Psoas muscle (tissue), 8 donors: ENCODE measurements around the gene RBMX. TPM values are rescaled to one million over a fixed set of nuclear protein-coding genes. Genes with fewer than 3 reads are reported as not detected.

Experiments used
- ATAC-seq, 4 donors: fragments of 200-7000 bp; cut with Tn5 transposase; one replicate each; pipeline ENCODE4 v1.9.1; 2020; ENCODE audit warnings: moderate library complexity in 3 of 4, mild to moderate bottlenecking in 2 of 4
- DNase-seq, 2 donors: peaks; one replicate each; pipeline ENCODE4 v3.0.0-alpha.2; 2020
- H3K27ac ChIP-seq: fragments of 200-600 bp; one replicate; pipeline ENCODE4 v1.8.0; 2022
- H3K27me3 ChIP-seq, 3 donors: fragments of 200-600 bp in 1 of 3; one replicate each; pipeline versions ENCODE4 v1.6.1 to v1.8.0; 2013 to 2022; ENCODE audit warnings: low read length in 2 of 3, mild to moderate bottlenecking in 2 of 3, moderate library complexity in 1 of 3; ENCODE audit not compliant: insufficient read depth in 3 of 3
- H3K36me3 ChIP-seq, 2 donors: fragments of 200-600 bp in 1 of 2; one replicate each; pipeline versions ENCODE4 v1.6.1 to v1.8.0; 2013 to 2022; ENCODE audit warnings: low read depth in 1 of 2, mild to moderate bottlenecking in 1 of 2, moderate library complexity in 1 of 2; ENCODE audit not compliant: insufficient read depth in 1 of 2
- H3K4me1 ChIP-seq: fragments of 200-600 bp; one replicate; pipeline ENCODE4 v1.8.0; 2022
- H3K4me3 ChIP-seq: fragments of 200-600 bp; one replicate; pipeline ENCODE4 v1.8.0; 2022; ENCODE audit warnings: mild to moderate bottlenecking
- H3K9me3 ChIP-seq: fragments of 200-600 bp; one replicate; pipeline ENCODE4 v1.8.0; 2022
- WGBS, 3 donors: extraction: QIAGEN DNeasy Blood & Tissue Kit; methylation state at CpG; one replicate each; pipeline versions ENCODE4 v1.1.6 to v1.1.7; 2013; 5-methylcytosine and 5-hydroxymethylcytosine counted together
- intact Hi-C, 2 donors: fragments of 100-400 bp; cut with DNase I; formaldehyde crosslinking; loops; one replicate each; pipeline versions ENCODE4 v1.11.0 to v1.14.2; 2022
- polyA plus RNA-seq, 3 donors: library from polyadenylated mRNA; stranded (reverse); fragments of 200-250 nt; gene quantifications; one replicate each; pipeline ENCODE4 v1.2.3, GENCODE V29; 2013
- total RNA-seq, 4 donors: library from RNA; stranded (reverse); fragmentation: NEBNext Ultra II Directional in 2 of 4; extraction: Animal tissue kit (Norgen Biotek cat#: 25700) in 2 of 4; gene quantifications; one replicate each; pipeline versions ENCODE4 v1.2.1 to v1.2.4, GENCODE V29; 2021 to 2023
- TF ChIP-seq, protein P1 (sequence below): fragments of 200-600 bp; IDR thresholded peaks from one replicate; pipeline ENCODE4 v1.8.0; 2022; ENCODE audit warnings: antibody characterized with exemption
- donor health status: healthy with polysubstance abuse.
- donor health status: DM: no; HTN: no; CAD: no; lungs with moderate emphysema.
- donor health status: Bipolar disorder and iron deficiency.
- donor health status: healthy.
- donor health status: DM: yes; HTN: yes; CAD: no.
- donor health status: DM: no; HTN: no; CAD: no.
- donor health status: DM: no; HTN: no; CAD: no.
- donor health status: DM: yes; HTN: yes; CAD: no.

Gene RBMX
- total and polyA plus RNA-seq, 7 donors: 67.9 to 131 (median 98.9) TPM

DNA sequence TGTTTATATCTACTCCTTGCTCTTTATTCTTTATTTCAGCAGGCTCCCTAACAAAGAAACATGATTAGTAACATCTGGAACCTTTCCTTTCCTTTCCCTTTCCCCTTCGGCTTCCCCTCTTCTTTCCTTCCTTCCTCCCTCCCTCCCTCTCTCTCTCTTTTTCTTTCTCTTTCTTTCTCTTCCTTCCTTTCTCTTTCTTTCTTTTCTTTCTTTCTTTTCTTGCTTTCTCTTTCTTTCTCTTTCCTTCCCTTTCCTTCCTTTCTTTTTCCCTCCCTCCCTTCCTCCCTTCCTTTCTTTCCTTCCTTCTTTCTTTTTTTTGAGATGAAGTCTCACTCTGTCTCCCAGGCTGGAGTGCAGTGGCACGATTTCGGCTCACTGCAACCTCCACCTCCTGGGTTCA is 30.7 kb upstream of the RBMX start:
- intact Hi-C loops: loop anchor here in 1 of 2 donors (5.0 kb wide), 1 partner anchor 199 kb away; no protein-coding TSS in a partner anchor
- TF ChIP-seq, protein P1, sequence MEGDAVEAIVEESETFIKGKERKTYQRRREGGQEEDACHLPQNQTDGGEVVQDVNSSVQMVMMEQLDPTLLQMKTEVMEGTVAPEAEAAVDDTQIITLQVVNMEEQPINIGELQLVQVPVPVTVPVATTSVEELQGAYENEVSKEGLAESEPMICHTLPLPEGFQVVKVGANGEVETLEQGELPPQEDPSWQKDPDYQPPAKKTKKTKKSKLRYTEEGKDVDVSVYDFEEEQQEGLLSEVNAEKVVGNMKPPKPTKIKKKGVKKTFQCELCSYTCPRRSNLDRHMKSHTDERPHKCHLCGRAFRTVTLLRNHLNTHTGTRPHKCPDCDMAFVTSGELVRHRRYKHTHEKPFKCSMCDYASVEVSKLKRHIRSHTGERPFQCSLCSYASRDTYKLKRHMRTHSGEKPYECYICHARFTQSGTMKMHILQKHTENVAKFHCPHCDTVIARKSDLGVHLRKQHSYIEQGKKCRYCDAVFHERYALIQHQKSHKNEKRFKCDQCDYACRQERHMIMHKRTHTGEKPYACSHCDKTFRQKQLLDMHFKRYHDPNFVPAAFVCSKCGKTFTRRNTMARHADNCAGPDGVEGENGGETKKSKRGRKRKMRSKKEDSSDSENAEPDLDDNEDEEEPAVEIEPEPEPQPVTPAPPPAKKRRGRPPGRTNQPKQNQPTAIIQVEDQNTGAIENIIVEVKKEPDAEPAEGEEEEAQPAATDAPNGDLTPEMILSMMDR: no peak
- DNase-seq: no peak
- WGBS, 3 donors: 31 to 50% (median 45%) methylated on average over 3 of the region's 3 CpGs
- no peak overlapping the region for H3K27ac ChIP-seq
- H3K4me3 ChIP-seq: no peak overlapping the region
- H3K9me3 ChIP-seq: no peaks in the 10 kb centered on the region
- no peaks in the 10 kb centered on the region for H3K4me1 ChIP-seq
- no peak for ATAC-seq
- no peaks in the 10 kb centered on the region for H3K36me3 ChIP-seq
- peaks cover 0 to 6% (median 0%) of the 10 kb centered on the region in 3 donors for H3K27me3 ChIP-seq

DNA sequence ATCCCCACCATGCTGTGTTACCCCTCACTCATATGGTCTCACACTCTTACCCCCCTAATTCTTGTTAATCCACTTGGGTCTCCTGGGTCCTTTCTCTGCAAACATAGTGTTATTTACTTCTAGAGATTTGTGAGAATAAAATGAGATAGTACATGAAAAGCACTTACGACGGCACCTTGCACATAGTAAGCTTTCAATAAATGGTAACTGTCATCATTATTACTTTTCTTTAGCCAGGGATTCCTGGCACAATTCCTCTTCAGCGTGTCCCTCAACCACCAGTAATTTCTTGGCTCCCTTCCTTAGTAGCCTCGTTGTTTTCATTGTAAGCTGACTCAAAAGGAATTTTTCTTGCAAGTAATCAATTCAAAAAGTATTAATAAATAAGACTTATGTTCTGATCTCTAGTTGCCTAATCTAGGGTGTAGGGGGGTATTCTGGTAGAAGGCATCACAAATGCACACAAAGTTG is 30.1 kb upstream of the RBMX start:
- WGBS, 3 donors: 7 to 34% (median 9%) methylated on average over 4 of the region's 4 CpGs
- H3K4me1 ChIP-seq: no peaks in the 10 kb centered on the region
- intact Hi-C loops: loop anchor here in 1 of 2 donors (5.0 kb wide), 1 partner anchor 198 kb away; no protein-coding TSS in a partner anchor
- no peak for DNase-seq
- H3K27me3 ChIP-seq: peaks cover 0 to 6% (median 0%) of the 10 kb centered on the region in 3 donors
- TF ChIP-seq, protein P1: no peak
- H3K27ac ChIP-seq: no peak overlapping the region
- peak overlapping the region; percentile 74 for H3K4me3 ChIP-seq
- H3K9me3 ChIP-seq: no peaks in the 10 kb centered on the region
- ATAC-seq: no peak
- no peaks in the 10 kb centered on the region for H3K36me3 ChIP-seq

DNA sequence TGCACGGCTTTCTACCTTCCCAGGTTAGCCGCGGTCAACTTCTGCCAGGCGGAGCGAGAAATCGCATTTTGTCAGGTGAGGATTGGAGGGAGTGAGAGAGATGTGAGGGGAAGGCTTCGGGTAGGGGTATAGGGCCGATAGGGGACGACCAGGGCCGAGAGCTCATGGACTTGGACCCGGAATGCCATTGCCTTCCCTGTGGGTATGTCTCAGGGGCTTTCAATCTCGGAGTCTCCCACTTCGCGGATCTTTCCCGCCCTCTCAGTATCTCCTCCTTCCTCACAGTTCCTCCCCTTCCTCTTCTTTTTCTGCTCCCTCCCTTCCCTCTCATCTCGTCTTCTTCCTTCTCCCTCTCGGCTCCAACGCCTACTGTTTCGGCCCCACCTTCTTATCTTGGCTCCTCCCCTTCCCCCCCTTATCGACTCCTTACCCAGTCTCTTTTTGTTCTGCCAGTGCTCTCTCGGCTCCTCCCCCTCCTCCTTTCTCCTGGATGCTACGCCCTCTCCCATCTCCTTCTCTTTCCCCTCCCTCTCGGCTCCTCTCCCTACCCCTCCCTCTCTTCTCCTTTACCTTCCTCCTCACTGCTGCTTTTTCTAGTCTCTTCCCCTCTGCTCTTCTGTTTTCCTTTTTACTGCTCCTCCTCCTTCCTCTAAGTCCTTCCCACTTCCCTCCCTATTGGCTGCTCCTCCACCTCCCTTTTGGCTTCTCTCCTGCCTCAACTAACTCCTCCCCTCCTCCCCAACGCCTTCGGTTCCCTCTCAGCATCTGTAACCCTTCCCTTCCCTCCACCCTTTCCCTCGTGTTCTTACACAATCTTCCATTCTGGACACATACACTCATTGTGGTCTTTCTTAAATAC is 29.4 kb upstream of the RBMX start:
- peak; percentile 73 to 79 for DNase-seq
- Histone ChIP-seq H3K4me1 (no peaks in the 10 kb centered on the region), H3K27ac (peak overlapping the region; percentile 68), H3K36me3 (no peaks in the 10 kb centered on the region), H3K27me3 (peaks cover 0 to 6% (median 0%) of the 10 kb centered on the region in 3 donors), H3K9me3 (no peaks in the 10 kb centered on the region), H3K4me3 (peak overlapping the region; percentile 74)
- WGBS, 3 donors: 0 to 35% (median 2%) methylated on average over 13 to 26 of the region's 26 CpGs
- ATAC-seq: peak; percentile 71 to 85 (median 80)
- TF ChIP-seq, protein P1: no peak
- intact Hi-C loops: loop anchor here in 1 of 2 donors (5.0 kb wide), 1 partner anchor 198 kb away; no protein-coding TSS in a partner anchor

DNA sequence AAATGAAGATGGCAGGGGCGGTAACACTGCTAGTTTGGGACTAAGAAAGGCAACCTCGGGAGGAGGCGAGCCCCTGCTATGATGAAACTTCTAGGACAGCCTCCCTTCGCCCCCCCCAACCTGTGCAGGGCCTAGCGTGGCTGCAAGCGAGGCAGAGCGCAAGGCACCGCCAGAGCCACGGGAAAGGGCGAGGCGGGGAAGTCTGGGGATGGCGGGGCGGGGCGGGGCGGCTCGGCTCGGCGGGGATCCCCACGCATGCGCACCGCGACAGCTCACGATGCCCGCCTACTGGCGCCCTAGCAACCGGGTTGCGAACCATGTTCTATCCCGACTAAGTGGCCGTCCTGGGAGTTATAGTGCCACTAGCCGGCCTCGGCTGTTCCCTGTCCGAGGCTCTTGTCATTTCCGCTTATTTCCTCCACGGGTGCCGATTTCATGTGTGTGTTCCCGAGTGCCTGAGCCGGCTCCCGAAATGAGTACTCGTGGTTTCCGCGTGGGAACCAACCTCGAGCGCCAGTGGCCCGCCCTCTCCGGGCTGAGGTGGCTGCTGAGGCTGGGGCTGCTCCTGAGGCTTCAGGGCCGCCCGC is 28.7 kb upstream of the RBMX start:
- ATAC-seq: peak; percentile 83 to 95 (median 89)
- WGBS, 3 donors: 0 to 22% (median 1%) methylated on average over 18 to 47 of the region's 47 CpGs

More for the DNA sequence above, 28.7 kb upstream of the RBMX start:
- intact Hi-C loops: no loop called here
- H3K9me3 ChIP-seq: no peaks in the 10 kb centered on the region
- H3K4me3 ChIP-seq: peak overlapping the region; percentile 74
- peak overlapping the region; percentile 68 for H3K27ac ChIP-seq
- peak; percentile 81 to 89 for DNase-seq
- H3K27me3 ChIP-seq: peaks cover 0 to 6% (median 0%) of the 10 kb centered on the region in 3 donors
- TF ChIP-seq, protein P1: no peak
- H3K36me3 ChIP-seq: no peaks in the 10 kb centered on the region
- no peaks in the 10 kb centered on the region for H3K4me1 ChIP-seq
